ENCODE measurements around the gene POU2AF2.

Gene POU2AF2

DNA sequence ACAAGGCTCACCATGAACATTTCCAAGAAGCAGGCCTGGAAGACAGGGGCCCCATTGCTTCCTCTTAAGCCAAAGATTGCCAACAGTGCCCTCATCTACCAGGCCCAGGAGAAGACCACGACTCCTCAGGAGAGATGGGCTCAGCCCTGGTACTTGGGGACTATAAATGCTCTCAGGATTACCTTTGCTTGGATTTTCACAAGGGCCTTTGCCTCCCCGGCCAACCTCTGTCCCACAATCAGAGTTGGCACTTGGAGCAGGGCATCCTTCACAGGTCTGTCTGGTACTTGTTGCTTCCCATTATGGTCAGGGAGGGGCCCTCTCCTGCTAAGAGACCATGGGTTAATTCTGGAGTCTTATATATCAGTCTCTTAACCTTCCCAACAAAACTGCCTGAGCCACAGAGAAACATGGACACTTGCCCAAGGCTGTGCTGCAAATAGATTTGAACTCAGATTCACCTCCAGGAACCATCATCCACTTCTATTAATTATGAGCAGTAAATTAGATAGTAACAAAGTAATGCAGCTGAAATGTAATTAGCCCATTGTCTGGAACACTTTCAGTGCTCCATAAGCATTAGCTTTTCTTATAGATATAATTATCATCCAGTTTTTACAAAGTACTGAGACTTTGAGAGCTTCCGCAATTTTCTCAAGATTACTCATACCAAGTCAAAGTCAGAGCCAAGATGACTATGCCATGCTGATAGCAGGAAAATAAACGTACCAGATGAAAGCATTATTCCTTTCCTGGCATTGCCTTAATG, 86.4 kb downstream of the POU2AF2 start:
- DNase-seq (ENCODE audit: low read depth), result no peak

GRCh38 chr11:111334532-111335502, 89.3 kb downstream of the POU2AF2 start:
- no peak for DNase-seq (ENCODE audit: low read depth)

- DNase-seq (ENCODE audit: low read depth), result no peak
Measured at GRCh38 chr11:111335549-111335948, 90.0 kb downstream of the POU2AF2 start.

Measured in stimulated activated CD8-positive, alpha-beta memory T cell treated with anti-CD3 and anti-CD28 coated beads, Interleukin-12 subunit alpha, Interleukin-12 subunit beta, amount 100 ng/mL, for 4 hours (primary cell).